GM18867 (cell line): ENCODE measurements around the gene PDE4D.

Experiments
- ATAC-seq: cut with Tn5 transposase; IDR thresholded peaks from one replicate; pipeline ENCODE4 v1.9.1; 2021; ENCODE audit warnings: mild to moderate bottlenecking, moderate library complexity; ENCODE audit not compliant: unreplicated experiment

Gene PDE4D

DNA sequence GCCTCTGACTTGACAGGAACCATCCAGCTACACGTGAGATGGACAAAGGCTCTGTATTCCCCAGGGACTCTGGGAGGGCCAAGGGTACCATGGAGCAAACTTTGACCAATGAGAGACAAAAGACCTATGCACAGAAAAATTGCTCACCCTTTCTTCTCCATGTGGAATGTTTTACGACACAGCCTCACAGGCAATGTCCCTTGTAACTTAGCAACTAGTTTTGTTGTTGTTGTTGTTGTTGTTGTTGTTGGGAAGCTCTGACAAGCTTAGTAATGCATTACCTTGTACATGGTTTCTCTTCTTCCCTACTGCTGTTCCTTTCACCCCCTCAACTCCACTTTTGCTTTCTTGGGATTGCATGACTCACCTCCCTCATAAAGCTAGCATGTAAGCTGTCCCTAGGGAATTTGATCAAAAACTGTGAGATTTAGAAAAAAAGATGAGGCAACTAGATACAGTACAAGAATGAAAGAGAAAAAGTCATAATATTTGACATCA lies 759.7 kb downstream of the PDE4D start:
- no peak for ATAC-seq

DNA sequence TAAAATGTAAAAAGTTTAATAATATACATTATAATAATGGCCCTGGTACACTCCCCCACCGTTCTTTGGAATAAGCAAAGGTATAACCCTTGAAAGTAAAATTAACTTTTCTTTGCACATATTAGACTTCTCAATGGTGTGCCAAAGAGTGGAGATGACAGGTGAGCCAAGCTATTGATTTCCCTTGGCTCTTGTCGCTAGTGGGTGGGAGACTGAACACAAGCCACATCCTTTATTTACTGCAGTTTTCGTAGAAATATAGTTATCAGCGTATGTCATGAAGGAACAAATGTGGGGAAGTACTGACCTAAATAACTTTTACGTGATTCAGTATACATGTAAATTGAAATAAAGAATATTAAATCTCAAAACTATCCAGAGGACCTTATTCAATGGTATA lies 761.4 kb downstream of the PDE4D start:
- no peak for ATAC-seq

DNA sequence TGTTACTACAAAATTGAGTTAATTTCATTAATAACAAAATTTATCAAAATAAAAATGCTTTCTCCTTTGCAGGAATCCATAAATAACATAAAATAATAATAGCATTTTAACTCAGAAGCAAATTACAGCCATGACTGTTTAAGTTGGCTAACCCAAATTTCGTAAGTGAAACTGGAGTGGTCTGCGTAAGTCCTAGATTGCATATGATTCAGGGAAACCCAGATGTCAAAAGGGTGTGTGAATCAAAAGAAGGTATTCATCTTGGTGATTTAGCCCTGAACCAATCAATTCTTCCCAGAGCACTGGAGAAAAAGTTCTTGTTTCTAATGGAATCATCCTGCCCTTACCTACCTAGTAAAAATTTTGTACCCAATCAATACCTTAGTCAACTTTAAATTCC lies 763.1 kb downstream of the PDE4D start:
- ATAC-seq, result no peak

DNA sequence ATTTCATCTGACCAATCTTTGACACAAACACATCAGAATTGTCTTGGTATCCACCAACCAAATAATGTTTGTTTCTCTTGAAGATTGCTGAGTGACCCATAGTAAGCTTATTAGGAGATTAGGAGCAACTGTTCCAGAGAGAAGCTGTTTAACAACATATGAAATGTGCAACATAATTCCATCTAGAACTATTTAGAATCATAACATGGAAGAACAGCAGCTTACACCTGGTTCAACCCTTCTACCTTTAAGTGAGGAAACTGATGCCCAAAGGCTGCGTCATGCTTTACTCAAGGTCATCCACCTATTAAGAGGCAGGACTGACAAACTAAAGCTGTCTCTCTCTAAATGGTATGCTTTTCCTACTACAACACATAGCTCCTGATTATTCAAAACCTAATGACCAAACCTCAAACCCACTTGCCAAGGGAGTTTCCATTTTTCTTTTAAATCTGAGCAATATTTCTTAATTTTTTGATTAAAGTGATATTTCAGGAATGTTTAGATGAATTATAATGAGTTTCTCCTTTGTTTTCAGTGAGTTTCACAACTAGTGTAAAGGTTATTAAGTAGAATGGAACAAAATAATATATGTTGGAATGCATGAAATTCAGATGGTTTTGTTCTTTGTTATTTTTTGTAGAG lies 764.8 kb downstream of the PDE4D start:
- ATAC-seq, result no peak

DNA sequence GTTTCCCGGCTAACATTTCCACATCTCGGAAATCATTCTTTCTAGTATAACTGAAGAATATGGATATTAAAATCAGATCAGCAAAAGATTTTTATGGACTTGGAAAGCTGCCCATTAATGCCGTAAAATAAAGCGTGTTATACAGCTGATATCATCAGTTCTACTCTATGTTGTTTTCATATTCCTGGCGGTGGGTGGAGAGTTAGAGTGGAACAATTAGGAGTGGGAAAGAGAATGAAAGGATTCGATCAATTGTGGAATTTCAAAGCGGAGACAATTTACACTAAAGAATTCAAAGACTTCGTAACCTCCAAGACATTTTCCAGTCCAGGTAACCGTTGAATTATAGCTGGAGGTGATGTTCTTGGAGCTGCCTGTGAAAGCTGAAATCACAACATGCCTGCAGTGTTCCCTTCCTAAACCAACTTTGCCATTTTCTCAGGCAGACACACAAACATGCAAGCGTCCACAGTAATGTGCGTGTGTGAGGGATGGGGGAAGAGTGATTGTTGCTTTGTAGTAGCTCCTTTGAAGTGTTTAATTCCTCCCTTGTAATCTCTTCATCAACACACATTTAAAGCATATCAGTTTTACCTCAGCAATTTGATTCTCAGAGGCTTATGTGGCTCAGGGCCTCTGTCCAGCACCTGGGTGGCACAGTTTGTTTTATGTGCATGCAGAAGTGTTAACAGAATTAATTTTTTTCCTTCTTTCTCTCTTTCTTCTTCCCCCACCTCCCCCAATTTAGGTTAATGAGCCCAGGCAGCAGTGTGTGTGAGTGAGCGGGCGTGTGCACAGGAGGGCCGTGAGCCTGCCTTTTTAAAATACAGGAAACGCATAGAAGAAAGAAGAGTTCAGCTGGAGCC lies 766.6 kb downstream of the PDE4D start:
- ATAC-seq, result no peak

DNA sequence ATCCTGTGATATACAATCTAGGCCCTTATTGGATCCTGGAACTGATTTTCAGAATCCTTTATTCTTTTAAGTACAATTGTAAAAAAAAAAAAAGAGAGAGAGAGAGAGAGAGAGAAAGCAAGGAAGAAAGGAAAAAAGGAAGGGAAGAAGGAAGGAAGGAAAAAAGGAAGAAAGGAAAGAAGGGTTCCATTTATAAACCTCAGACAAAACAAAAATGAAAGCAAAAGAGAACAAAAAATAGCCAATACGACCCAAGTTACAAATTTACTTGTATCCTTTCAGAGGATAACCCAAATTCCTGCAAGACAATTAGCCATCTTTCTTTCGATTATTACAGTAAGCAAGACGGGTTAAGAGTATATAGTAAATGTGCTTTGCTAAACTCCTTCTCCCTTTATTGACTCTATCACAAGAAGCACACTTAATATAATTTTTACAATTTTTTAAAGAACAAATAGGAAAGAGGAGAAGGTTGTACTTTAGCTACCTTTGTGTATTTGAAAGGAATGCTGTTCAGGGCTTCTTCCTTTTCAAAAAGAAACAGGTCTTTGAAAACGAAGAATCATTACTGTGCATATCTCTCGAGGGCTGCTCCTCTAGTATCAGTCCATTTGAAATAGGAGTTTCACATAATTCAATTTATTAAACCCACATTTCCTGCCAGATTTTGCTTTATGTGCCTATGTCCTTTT lies 767.4 kb downstream of the PDE4D start:
- ATAC-seq, result no peak

DNA sequence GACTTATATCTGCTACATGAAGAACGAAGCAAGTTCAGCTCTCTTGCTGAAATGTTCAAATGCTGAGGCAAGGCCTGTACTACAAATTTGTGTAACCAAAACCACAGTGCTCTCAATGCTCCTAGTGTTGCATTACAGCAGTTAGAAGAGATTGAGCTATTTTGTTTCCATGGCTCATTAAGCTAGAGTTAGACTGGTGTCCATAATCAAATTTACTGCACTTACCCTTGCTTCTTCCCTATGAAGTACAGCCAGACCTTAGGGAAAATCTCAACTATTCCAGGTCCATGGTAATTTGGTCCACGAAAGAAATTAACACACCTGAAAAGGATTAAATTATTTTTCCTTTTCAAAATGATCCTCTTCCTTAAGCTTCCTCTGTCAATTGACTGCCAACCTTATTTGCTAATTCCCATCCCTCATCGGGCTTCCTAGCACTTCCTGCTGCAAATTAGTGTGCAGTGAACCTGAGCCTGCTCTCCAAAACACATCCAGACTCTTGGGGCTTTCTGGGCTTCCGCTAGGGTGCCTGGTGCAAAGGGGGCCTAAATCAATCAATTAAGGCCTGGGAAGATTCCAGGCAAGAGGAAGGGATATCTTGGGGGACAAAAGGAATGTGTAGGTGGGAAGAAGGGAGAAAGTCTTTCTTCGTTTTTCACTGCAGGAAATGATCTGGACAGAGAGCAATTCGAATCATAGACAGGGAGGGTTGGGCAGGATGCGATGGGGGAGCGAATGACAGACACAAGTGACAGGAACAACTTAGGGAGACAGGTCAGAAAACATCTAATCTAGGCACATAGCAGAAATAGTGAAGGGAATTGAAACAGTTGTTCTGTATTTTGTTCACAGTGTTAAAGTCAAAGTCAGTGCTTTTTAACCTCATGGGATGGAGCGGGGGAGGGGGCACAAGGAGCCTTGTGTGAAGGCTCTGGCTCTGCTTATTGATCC lies 768.2 kb downstream of the PDE4D start:
- no peak for ATAC-seq

DNA sequence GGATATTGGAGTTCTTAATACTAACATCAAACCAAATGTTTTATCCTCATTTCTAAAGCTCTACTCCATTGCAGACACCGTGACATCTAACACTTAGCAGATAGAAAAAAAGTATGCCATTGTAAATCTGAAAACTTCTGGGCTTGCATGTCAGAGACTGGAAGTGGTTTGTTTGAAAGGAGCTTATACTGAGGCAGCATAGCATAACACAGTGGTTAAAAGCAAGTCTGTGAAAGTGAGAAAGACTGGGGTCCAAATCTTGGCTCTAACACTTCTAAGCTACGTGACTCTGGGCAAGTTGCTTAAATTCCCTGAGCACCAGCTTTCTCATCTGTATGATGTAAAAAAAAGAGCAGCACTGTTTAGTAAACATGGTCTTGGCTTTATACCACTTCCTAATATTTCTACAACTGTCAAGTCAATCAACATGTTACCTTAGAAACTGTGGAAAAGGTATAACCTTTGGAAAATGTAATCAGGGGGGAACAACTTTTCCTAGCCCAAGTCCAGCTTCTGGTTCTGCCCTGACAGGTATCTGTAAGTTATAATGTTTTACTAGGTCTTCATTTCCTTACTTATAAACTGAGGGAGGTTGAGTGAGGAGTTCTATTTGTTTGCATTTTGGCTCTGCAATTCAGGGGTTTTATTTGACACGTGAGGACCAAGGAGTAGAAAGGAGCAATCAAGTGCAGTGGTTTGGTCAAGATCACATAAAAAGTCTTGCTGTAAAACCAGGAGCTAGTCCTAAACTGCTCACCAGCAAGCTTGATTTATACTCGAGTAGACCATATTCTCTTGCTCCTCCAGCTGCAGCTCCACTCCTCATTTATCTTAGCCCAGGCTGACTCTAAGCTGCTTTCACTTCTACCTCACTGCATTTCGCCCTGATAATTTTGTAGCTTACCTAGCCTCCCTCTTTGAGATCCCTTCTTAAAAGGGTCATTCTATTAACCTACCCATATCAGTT lies 769.6 kb downstream of the PDE4D start:
- ATAC-seq, result peak; percentile 40

DNA sequence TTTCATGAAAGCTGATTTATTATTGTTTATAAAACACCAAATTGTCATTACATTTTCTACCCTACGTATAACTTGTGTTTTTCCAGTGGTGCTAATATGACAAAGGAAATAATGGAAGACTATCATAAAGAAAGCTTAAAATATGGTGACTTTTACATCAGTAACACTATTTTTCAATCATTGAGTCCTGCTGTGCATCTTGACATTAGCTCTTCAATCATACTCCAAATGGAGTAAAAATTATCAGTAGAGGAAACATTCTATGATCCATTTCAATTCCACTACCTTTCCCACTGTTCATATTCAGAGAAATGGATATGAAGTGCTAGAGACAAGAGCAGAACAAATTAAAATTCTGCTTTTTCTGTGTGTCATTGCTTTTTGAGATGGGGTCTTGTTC lies 774.0 kb downstream of the PDE4D start:
- ATAC-seq, result no peak

DNA sequence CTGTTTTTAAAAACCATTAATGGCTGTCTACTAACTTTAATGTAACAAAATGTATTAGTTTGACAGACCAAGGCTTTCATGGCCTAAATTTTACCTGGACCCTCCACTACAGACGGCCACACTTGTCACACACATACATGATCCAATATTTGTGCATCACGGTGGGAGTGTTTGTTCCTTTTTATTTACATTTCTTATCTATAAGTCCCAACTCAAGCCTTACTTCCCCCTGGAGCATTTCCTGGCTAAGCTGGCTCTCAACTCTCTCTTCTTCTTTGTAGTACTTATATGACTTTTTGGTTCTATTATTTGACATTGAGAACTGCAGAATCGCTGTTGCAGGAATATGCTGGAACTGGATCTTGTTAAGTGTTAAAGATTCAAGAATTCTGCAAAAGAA lies 776.2 kb downstream of the PDE4D start:
- ATAC-seq, result no peak

DNA sequence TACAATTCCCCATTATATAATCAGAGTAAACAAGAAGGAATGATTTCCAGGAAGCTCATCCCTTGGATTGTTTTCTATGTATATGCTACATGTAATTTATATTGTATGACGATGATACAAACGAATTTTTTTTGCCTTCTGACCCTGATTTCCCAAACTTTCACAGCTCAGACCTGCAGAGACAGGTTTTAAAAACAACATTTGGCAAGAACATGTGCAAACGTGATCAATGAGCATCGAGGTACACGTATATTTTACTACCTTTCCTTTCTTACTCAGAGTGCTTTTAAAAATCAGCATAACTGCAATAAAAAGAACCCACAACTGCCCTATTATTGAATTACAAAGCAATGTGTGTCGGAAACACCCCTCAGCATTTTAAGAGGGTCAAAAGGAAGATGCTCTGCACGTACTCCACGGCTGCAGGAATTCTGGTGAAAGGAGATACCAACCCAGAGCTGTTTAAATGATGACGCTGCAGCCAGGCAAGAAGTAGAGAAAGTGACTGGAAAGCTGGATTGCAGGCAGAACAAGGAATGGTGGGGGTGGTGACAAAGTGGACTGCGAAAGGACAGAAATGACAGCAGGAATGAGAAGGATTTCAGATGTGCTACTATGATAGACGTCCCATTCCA lies 777.2 kb downstream of the PDE4D start:
- no peak for ATAC-seq

DNA sequence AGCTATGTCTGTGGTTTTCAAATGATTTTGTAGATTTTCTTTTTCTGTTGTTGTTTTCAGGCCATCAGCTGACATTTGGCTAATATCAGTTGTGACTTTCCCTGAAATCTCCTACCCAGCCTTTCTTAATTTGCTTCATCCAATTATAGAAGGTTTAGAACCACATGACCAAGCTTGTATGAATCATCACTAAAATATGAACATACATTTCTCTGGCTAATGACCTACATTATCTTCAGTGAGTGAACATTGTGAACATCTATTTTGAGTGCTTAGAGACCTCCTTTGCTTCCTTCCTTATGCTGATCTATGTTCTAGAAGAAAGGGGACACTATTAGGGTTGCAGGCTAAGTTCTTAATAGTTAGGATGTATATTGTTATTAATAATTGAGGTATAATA lies 778.2 kb downstream of the PDE4D start:
- no peak for ATAC-seq

DNA sequence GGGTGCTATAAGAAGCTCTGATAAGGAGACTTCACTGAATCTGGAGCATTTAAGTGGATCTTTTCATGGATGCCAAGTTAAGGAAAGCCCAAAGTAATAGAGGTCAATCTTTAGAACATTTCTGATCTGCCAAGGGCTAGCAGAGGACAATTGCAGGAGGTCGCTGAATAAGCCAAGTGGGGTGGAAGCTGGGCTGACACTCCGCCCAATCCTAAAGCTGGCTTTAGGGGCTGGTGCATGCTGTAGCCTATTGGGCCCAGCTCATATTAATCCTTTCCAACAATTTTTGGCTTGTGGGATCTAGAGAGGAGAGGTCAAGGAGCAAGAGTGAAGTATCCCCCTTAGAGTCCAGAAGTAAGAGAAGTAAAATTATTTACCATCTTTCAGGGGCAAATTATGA lies 784.1 kb downstream of the PDE4D start:
- ATAC-seq, result no peak

DNA sequence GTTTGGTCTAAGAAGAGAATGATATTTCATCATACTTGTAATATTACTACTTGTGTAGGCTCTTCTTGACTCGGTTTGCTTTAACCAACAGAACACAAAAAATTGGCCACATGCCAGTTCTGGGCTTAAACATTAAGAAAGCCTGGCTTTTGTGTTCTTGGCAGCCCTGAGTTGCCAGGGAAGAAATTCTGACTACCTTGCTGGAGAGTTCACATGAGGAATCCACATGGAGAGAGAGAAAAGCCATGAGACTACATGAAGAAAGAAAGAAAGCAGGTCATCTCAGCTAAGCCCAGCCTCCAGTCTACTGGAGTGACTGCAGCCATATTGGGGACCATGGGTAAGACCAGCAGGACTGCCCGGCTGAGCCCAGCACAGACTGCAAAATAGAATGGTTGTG lies 785.8 kb downstream of the PDE4D start:
- no peak for ATAC-seq

DNA sequence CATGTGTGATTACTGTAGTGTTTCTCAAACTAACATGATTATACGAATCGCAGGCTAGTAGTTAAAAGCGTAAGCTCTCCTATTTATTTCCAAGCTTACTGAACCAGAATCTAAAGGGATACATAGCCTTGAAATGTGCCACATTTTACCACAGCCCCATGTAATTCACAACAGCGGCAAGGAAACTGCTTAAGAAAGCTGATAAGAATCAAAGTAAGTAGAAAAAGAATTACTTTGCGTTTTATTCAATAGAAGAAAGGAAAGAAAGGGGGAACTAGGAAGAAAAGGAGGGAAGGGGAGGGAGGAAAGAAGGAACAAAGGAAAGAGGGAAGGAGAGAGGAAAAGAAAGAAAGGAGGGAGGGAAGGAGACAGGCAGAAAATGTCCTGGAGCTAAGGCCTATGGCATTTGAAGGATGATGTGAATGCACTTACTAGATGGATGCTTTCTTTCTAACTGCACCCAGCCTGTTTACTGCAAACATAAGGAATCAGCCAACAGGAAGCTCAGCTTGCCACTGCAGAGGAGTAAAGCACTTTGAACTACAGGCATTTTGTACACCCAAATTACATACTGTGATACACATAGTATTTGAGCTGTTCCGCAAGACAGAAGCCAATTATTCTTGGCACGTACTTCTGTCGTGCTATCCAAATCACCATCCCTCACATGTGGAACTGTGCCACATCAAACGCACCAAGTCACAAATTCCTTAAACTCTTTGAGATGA lies 789.0 kb downstream of the PDE4D start:
- ATAC-seq, result no peak

DNA sequence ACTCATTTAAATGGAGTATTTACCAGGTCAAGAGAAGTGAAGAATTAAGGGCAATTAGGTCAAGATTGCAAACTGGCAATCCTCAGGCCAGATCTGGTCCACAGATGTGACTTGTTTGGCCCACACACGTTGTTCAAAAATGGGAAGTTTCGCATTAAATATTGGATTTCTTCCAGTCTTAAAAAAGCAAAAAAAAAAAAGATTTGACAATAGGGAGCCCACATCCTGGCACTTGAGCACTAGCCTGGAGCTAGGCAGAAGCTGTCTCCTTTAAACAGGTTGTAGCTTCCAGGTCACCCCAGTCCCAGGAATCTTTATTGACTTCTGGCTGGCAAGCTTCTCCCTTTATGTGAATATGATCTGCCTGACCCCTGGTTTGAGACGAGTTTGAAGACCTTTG lies 790.2 kb downstream of the PDE4D start:
- ATAC-seq, result no peak

DNA sequence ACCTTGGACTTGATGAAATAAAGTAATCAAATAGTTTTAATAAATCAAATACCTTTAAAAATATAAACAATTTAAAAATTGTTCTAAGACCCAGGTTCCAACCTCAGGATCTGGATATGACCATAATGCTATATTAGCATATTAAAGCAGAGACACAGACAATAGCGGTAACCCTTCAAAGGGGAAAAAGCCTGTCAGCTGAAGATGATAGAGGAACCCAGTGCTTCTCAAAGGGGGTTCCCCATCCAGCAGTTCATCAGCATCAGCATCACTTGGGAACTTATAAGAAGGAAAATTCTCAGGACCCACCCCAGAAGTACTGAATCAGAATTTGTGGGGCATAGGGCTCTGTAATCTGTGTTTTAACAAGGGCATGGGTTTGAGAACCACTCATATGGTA lies 791.1 kb downstream of the PDE4D start:
- ATAC-seq, result no peak

DNA sequence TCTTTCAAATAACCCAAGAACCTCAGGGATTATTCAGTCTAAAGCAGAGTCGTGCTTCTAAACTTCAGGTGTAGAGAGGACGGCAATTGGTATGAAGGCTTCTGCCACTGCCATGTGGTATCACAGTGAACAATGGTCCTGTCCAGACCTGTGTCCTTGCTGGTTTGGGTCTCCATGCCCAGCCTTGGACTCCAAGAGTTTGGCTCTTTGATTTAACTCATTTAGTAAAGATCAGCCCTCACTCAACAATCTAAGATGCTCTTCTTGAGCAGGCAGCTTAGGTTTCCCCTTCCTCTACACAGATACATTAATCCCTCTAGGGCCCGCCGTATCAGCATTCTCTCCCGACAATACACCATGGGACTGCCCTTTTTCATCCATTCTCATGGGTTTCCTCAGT lies 792.7 kb downstream of the PDE4D start:
- no peak for ATAC-seq

DNA sequence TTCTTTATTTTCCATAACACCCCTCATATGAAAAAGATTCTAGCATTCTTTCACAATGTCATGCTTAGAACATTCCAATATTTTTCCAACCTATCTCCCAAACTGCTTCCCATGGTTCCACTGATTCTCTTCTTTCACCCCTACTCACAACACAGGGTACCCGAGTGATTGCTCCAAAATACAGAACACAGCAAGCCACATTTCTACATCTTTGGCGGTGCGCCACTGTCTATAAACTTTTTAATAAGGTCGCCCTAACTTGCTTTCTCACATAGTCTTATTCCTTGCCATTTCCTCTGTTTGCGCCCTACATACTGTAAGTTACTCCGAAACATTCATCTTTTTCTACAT lies 793.6 kb downstream of the PDE4D start:
- no peak for ATAC-seq
